ENCODE data around the gene MRPL28.
"Not testable (repeated sequence)": the region's sequence is repeated elsewhere in the genome, so short reads cannot be mapped to it uniquely, and the experiment has no call there.

Gene MRPL28

DNA sequence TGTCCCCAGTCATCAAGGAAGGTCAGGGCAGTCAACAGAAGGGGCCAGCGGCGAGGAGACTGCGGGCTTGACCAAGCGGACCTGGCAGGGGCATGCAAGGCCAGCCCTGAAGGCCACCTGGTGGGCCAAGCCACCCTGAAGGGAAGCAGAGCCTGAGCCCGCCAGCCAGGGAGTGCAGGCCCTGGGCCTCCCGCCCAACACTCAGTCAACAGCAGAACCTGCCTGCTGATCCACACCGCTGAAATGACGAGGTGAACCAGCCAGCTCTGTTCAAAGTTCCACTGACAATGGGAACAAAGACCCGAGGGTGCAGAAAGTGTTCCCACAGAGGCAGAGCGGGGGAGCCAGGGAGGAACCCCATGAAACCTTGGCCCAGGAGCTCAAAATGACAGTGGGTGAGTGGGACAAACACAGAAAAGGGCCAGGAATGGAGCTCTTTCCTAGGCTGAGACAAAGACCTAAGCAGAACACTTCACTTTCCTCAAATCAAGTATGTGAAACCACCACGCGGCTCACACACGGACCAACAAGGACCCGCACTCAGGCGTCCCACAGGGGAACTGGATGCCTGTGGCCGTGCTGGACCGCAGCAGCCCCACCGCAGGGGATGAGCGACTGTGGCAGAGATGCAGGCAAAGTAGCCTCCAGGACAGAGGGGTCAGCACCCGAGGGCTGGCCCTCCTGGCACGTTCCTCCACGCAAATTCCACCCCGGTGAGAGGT is 29.8 kb downstream of the MRPL28 start:
- no peak overlapping the region for H3K27ac ChIP-seq
- TF ChIP-seq, protein P1, sequence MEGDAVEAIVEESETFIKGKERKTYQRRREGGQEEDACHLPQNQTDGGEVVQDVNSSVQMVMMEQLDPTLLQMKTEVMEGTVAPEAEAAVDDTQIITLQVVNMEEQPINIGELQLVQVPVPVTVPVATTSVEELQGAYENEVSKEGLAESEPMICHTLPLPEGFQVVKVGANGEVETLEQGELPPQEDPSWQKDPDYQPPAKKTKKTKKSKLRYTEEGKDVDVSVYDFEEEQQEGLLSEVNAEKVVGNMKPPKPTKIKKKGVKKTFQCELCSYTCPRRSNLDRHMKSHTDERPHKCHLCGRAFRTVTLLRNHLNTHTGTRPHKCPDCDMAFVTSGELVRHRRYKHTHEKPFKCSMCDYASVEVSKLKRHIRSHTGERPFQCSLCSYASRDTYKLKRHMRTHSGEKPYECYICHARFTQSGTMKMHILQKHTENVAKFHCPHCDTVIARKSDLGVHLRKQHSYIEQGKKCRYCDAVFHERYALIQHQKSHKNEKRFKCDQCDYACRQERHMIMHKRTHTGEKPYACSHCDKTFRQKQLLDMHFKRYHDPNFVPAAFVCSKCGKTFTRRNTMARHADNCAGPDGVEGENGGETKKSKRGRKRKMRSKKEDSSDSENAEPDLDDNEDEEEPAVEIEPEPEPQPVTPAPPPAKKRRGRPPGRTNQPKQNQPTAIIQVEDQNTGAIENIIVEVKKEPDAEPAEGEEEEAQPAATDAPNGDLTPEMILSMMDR (conservative IDR thresholded peaks at IDR 0.05), result no peak

DNA sequence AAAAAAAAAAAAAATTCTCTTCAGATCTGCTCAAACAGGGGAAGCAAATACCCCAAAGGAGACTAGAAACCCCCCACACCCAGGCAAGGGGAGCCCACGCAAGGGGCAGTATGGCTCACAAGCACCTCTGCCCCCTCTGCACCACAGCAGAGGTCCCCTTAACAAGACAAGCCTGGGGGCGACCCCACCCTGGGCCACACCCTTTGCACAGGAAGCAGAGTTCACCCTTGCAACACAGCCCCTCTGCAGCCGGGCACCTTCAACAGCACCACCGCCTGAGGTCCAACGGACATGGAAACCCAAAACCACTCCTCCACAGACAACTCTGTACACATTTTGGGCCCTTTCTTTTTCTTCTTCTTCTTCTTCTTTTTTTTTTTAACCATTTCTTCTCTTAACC is 30.7 kb downstream of the MRPL28 start:
- H3K27ac ChIP-seq, result no peak overlapping the region
- TF ChIP-seq, protein P1 (conservative IDR thresholded peaks at IDR 0.05), result no peak

DNA sequence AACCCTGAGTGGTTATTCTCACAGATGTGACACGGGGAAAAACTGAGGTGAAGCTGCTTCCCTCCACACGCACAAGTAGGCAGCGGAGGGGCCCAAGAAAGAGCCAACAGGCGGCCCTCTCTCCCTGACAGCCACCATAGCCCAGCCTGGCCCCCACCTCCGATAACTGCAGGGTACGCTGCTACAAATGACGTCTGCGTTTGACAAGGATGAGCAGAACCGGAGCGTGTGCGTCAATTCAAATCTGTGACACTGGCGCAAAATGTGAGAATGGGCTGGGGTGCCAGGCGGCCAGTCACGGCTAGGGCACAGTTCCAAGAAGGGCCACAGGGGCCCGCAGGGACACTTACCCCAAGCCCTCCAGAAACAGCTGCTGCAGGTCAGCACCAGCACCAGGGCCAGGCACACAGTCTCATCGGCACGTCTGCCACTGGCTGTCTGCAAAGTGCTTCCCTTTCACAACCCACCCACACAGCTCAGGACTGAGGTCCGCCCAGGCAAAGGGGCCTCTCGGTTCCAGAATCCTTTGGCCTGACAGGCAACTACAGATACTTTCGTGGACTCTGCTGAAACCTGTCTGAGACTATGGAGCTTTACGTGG is 32.3 kb downstream of the MRPL28 start:
- TF ChIP-seq, protein P1 (conservative IDR thresholded peaks at IDR 0.05), result no peak
- H3K27ac ChIP-seq, result no peak overlapping the region

DNA sequence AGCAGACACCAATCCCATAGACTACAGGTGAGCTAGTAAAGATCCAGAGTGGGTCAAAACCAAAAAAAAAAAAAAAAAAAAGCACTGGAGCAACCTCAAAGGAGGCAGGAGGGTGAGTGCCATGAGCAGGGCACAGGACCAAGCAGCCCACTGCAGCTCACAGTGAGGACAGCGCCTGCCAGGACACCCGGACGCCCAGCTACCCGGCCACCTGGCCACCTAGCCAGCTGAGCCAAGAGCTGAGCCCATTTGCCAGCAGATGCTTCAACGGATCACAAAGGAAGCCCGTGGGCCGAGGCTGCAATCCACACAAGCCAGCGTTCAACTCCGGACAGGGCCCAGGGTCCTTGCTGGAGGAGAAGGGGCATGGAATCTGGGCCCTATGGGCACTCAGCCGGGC is 32.9 kb downstream of the MRPL28 start:
- TF ChIP-seq, protein P1 (conservative IDR thresholded peaks at IDR 0.05), result no peak
- H3K27ac ChIP-seq, result no peak overlapping the region

DNA sequence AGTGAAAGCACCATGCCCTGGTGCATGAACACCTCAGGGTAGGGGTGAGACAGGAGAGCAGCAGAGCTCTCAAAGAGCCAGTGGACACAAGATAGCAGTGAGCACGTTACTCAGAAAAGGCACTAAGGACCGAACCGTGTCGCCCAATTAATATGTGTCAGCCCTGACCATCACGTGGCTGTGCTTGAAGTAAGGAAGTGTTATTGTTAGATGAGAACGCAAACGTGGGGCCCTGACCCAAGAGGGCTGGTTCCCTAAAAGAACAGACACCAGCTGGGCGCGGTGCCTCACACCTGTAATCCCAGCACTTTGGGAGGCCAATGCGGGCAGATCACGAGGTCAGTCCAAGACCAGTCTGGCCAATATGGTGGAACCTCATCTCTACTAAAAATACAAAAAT is 34.1 kb downstream of the MRPL28 start:
- no peak overlapping the region for H3K27ac ChIP-seq
- TF ChIP-seq, protein P1 (conservative IDR thresholded peaks at IDR 0.05), result no peak

DNA sequence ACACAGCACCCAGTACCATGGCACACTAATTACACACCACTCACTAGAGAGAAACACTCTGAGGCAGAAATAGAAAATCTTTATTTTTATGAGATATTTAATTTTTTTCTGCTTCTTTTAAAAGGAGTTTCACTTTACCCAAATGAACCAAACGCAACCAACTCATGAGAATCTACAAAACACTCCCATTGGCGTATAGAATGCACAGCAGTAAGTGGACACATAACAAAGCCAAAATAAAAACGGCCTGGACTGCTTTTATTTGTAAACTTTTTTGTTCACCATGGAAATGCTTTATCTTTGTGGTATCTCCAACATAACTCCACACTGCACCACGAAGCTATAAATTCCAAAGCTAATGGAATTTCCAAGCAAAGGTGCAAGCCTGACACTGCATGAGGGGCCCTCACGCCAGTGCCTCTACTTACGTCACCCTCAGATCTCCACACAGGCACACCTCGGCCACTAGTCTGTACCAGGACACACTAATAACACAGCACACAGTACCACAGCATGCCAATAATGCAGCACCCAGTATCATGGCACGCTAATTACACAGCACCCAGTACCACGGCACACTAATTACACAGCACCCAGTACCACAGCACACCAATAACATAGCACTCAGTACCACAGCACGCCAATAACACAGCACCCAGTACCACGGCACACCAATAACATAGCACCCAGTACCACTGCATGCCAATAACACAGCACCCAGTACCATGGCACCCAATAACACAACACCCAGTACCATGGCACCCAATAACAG is 35.3 kb downstream of the MRPL28 start:
- H3K27ac ChIP-seq, result not testable (repeated sequence)

DNA sequence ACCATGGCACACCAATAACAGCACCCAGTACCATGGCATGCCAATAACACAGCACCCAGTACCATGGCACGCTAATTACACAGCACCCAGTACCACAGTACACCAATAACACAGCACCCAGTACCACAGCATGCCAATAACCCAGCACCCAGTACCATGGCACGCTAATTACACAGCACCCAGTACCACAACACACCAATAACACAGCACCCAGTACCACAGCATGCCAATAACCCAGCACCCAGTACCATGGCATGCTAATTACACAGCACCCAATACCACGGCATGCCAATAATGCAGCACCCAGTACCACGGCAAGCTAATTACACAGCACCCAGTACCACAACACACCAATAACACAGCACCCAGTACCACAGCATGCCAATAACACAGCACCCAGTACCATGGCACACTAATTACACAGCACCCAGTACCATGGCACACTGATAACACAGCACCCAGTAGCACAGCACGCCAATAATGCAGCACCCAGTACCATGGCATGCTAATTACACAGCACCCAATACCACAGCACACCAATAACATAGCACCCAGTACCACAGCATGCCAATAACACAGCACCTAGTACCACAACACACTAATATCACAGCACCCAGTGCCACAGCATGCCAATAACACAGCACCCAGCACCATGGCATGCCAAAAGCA is 36.0 kb downstream of the MRPL28 start:
- not testable (repeated sequence) for H3K27ac ChIP-seq

DNA sequence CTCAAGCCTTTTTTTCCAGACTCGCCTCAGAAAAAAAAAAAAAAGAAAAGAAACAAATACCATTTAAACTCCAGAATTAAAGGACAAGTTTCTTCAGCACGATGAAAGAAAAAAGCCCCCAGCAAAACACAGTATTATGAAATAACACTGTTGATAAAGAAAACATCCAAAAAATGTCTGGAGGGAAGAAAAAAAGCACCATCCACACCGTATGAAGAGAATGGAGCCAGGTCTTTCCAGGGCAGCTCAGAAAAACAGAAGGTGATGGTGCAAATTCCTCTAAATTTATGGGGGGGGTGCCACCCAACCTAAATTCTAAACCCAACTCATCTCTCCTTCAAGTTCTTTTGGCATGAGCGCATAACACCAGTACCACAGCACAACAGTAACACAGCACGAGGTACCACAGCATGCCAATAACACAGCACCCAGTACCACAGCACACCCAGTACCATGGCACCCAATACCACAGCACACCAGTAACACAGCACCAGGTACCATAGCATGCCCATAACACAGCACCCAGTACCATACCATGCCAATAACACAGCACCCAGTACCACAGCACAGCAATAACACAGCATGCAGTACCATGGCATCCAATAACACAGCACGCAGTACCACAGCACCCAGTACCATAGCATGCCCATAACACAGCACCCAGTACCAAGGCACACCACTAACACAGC is 36.8 kb downstream of the MRPL28 start:
- TF ChIP-seq, protein P1 (conservative IDR thresholded peaks at IDR 0.05), result no peak
- H3K27ac ChIP-seq, result no peak overlapping the region

DNA sequence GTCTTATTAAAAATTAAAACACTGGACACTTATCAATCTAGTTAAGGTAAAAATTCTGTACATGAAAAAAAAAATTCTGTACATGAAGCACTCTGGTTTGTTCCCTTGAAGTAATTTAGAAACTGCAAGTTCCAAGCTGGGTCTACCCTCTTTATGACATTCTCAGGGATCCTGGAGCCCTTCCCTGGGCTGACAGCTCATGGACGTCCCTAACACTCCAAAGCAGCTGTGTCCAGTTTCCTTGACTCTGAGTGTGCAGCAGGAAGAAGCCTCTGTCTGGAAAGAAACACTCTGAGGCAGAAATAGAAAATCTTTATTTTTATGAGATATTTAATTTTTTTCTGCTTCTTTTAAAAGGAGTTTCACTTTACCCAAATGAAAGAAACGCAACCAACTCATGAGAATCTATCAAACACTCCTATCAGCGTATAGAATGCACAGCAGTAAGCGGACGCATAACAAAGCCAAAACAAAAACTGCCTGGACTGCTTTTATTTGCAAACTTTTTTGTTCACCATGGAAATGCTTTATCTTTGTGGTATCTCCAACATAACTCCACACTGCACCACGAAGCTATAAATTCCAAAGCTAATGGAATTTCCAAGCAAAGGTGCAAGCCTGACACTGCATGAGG is 39.0 kb downstream of the MRPL28 start:
- not testable (repeated sequence) for H3K27ac ChIP-seq
